ENCODE measurements around the gene TNFRSF6B.

GRCh38 chr20:63737945-63738686 lies 41.7 kb downstream of the TNFRSF6B start:
- TF ChIP-seq CTCF (conservative IDR thresholded peaks at IDR 0.05), result no peak
- no peak for TF ChIP-seq ZFX (IDR thresholded peaks at IDR 0.05)
